Measurements from ENCODE around the gene SCAF8.
A peak's percentile ranks its signal among the peaks of the same experiment; 100 is the strongest.
"Not testable (repeated sequence)": the region's sequence is repeated elsewhere in the genome, so short reads cannot be mapped to it uniquely, and the experiment has no call there.

The SCAF8 gene

DNA sequence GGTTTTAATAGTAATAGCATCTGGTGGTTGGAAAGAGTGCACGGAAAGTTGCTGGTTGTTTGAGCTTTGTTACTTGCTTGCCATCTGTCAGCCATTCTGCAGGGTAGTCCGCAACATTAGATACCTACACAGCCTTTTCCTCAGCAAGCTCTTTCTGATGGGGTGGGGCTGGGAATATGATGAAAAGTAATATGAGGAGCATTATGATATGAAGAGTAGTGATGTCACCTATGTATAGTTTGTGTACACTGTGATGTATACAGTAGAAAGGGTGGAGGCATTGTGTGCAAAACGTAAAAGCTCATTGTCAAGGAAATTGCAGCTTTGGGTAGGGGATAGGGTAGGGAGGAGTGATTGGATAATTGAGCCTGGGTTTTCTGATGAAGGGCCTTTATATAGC is 16.1 kb downstream of the SCAF8 start:
- TF ChIP-seq POLR2A (IDR thresholded peaks at IDR 0.05; ENCODE audit: low read length) (no peak), GATA1 (IDR thresholded peaks at IDR 0.05; ENCODE audit: low read depth, low read length) (no peak)
- no peak for DNase-seq

DNA sequence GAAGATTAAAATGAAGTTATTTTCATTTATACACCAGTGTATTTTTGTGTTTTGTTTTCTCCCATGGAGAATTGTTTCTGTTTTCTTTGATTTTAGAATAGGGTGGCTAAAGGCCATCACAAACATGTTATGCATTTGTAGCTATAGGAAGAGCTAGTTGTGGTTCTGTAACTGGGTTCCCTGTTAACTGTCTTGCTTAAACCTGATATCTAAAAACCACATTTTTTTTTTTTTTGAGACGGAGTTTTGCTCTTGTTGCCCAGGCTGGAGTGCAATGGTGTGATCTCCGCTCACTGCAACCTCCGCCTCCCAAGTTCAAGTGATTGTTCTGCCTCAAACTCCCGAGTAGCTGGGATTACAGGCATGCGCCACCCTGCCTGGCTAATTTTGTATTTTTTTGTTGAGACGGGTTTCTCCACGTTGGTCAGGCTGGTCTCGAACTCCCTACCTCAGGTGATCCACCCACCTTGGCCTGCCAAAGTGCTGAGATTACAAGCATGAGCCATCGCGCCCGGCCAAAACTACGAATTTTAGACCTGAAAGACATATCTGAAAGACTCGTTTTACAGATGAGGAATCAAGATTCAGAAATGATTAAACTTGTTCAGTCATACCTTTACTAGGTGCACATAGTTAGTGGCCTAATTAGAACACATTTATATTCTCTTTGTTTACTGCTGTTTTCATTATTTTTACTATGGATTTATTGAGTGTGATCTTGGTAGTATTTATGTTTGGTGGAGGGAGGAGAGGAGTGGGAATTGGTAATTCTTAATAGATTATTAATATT is 18.0 kb downstream of the SCAF8 start:
- no peak for DNase-seq
- TF ChIP-seq GATA1 (IDR thresholded peaks at IDR 0.05; ENCODE audit: low read depth, low read length) (no peak), POLR2A (IDR thresholded peaks at IDR 0.05; ENCODE audit: low read length) (no peak)

DNA sequence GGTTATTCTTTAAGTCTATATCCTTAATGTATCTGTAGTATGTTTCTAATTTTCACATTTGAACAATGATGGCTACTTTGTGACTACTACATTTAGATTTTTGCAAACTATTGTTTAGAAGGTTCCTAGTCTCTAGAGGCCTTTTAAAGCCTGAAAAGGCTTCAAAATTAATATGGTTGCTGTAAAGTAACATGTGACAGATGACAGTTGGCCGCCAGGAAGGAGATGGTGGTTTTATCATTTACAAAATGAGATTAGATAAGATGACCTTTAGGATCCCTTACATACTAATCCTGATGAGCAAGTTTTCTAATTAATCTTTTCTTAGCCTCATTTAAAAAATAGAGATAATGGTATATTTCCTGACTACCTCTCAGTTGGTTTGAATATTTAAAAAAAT is 18.8 kb downstream of the SCAF8 start:
- TF ChIP-seq GATA1 (IDR thresholded peaks at IDR 0.05; ENCODE audit: low read depth, low read length), result no peak
- no peak for TF ChIP-seq POLR2A (IDR thresholded peaks at IDR 0.05; ENCODE audit: low read length)
- peak; percentile 10 to 34 for DNase-seq

GRCh38 chr6:154754152-154754551 is 20.9 kb downstream of the SCAF8 start:
- peak; percentile 28 to 51 for DNase-seq
- TF ChIP-seq GATA1 (IDR thresholded peaks at IDR 0.05; ENCODE audit: low read depth, low read length) (no peak), POLR2A (IDR thresholded peaks at IDR 0.05; ENCODE audit: low read length) (no peak)

DNA sequence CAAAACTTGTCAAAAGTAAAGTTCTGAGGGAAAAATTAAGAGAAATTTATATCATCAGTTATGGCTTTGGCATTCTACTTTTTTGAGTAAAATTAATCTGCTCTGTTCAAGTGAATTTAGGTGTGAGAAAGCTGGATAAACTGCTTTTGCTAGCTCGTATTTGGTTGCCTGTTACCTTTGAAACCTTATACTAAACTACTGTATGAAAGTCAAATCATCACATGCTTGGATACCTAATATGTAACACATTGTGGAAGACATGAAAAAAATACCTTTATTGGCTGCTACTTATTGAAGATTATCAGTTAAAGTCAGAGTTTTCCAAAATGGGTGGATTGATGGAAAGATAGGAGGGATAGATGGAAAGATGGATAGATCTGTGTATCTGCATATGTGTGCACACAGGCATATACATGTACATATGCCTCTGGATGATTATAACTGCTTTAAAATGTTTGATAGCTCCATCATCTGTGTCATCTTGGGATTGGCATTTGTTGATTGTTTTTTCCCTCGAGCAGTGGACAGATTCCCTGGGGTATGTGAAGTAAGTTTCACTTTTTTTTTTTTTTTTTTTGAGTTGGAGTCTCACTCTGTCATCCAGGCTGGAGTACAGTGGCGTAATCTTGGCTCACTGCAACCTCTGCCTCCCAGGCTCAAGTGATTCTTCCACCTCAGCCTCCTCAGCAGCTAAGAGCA is 24.3 kb downstream of the SCAF8 start:
- DNase-seq, result no peak
- no peak for TF ChIP-seq GATA1 (IDR thresholded peaks at IDR 0.05; ENCODE audit: low read depth, low read length)
- TF ChIP-seq POLR2A (IDR thresholded peaks at IDR 0.05; ENCODE audit: low read length), result no peak

- no peak for DNase-seq
- no peak for TF ChIP-seq POLR2A (IDR thresholded peaks at IDR 0.05; ENCODE audit: low read length)
- no peak for TF ChIP-seq GATA1 (IDR thresholded peaks at IDR 0.05; ENCODE audit: low read depth, low read length)
These were observed 24.9 kb downstream of the SCAF8 start for GRCh38 chr6:154758125-154758524.

DNA sequence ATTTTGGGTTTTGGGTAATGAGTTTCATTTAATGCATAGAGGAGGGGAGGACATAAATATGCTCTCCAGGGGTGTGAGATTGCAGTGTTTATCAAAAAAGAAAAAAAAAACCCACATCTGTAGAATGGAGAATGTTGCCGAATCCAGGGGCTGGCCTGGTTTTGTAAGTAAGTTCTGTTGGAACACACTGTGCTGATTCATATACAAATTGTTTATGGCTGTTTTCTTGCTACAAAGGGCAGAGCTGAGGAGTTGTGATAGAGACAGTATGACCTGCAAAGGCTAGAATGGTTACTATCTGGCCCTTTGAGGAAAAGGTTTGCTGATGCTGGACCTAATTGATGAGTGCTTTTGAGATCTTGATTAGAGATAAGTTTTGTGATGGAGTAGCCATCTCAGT is 30.4 kb downstream of the SCAF8 start:
- TF ChIP-seq POLR2A (IDR thresholded peaks at IDR 0.05; ENCODE audit: low read length), result no peak
- TF ChIP-seq GATA1 (IDR thresholded peaks at IDR 0.05; ENCODE audit: low read depth, low read length), result no peak
- DNase-seq, result no peak

DNA sequence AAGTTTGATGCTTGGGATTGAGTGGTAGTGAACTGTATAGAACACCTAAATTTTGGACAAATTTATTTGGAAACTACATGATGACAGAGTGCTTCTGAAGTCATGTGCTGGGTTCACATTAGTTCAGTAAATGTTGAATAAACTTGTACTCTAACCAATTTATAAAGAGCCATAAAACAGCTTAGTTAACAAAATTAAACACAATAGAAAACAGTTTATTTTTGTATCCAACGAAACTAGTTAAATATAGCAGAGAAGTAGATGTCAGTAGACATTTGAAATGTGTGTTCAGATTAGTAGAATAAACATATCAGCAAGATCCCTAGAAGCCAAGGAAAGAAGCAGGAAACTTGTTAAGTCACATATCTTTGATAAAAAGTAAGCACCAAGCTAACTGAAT is 32.1 kb downstream of the SCAF8 start:
- no peak for TF ChIP-seq GATA1 (IDR thresholded peaks at IDR 0.05; ENCODE audit: low read depth, low read length)
- no peak for TF ChIP-seq POLR2A (IDR thresholded peaks at IDR 0.05; ENCODE audit: low read length)
- no peak for DNase-seq

DNA sequence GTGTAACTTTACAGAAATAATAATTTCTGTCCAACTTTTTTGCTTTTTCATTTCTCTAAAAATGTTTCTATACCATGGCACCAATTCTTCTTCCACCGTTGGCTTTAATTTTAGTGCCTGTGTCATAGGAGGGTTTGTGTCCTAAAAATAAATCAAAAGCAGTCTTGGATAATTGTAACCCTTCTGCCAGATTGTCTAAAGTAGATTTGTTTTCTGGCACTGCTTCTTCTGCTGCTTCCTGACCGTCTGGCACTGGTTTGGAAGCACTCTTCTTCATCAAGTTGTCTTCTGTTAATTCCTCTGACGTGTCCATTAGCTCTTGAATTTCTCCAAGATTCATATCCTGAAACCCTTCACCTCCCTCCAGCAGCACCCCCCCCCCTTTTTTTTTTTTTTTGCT is 33.1 kb downstream of the SCAF8 start:
- DNase-seq, result no peak
- TF ChIP-seq POLR2A (IDR thresholded peaks at IDR 0.05; ENCODE audit: low read length), result no peak
- TF ChIP-seq GATA1 (IDR thresholded peaks at IDR 0.05; ENCODE audit: low read depth, low read length), result no peak

DNA sequence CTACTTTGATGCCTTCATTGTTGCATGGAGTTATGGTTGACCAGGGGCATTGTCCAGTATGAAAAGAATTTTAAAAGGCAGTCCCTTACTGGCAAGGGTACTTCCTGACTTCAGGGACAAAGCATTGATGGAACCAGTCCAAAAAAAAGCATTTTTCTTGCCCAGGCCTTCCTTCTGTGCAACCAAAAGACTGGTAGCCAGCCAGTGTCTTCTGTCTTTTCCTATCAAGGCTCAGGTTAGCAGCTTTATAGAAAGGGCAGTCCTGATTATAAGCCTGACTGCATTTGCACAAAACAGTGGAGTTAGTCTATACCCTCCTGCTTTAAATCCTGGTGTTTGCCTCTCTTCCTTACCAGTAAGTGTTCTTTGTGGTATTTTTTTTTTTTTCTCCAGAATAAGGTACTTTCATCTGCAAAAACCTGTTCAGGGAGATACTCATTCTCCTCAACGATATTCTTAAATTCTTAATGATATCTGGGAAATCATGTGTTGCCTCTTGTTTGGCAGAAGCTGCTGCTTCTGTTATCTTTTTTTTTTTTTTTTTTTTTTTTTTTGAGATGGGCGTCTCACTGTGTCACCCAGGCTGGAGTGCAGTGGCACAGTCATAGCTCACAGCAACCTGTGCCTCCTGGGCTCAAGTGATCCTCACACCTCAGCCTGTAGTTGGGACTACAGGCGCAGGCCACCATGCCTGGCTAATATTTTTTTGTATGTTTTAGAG is 33.9 kb downstream of the SCAF8 start:
- peak; percentile 64 to 75 for DNase-seq
- no peak for TF ChIP-seq GATA1 (IDR thresholded peaks at IDR 0.05; ENCODE audit: low read depth, low read length)

- no peak for DNase-seq
- TF ChIP-seq GATA1 (IDR thresholded peaks at IDR 0.05; ENCODE audit: low read depth, low read length) (no peak), POLR2A (IDR thresholded peaks at IDR 0.05; ENCODE audit: low read length) (no peak)
These were observed 35.1 kb downstream of the SCAF8 start for GRCh38 chr6:154768280-154768679.

DNA sequence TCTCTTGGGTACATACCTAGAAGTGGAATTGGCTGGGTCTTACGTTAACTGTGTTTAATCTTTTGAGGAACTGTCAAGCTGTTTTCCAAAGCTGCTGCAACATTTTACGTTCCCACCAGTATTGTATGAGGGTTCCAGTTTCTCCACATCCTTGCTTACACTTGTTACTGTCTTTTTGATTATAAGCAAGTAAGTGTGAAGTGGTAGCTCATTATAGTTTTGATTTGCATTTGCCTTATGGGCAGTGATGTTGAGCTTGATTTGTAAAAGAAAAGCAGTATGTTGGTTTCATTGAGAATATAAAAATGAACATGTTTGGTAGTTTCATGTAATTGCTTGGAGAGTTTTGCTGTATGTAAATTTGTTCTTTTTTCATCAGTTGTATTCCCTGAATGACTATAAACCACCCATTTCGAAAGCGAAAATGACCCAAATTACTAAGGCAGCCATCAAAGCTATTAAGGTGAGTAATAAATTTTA is 40.4 kb downstream of the SCAF8 start:
- DNase-seq, result no peak
- TF ChIP-seq GATA1 (IDR thresholded peaks at IDR 0.05; ENCODE audit: low read depth, low read length) (no peak), POLR2A (IDR thresholded peaks at IDR 0.05; ENCODE audit: low read length) (no peak)

GRCh38 chr6:154779157-154779556 is 45.9 kb downstream of the SCAF8 start:
- DNase-seq, result not testable (repeated sequence)

- TF ChIP-seq GATA1 (IDR thresholded peaks at IDR 0.05; ENCODE audit: low read depth, low read length) (no peak), POLR2A (IDR thresholded peaks at IDR 0.05; ENCODE audit: low read length) (no peak)
- DNase-seq, result peak; percentile 4 to 7
These were observed 49.0 kb downstream of the SCAF8 start for GRCh38 chr6:154782193-154782592.

Data from erythroblast (primary cell).